Neural progenitor cell (in vitro differentiated cells): Measurements from ENCODE around the gene GRIK2. TPM values are rescaled to one million over a fixed set of nuclear protein-coding genes. Genes with fewer than 3 reads are reported as not detected.

Experiments
- DNase-seq: peaks from one replicate; pipeline ENCODE4 v3.0.0-alpha.2; 2016; ENCODE audit warnings: low spot score
- H2AFZ ChIP-seq: fragments of 200-600 bp; sonication (generic); replicated peaks from 2 replicates; pipeline ENCODE4 v1.6.1; 2016; ENCODE audit warnings: antibody characterized with exemption
- H3F3A ChIP-seq: fragments of 200-600 bp; sonication (generic); 2 replicates; pipeline ENCODE4 v1.6.1; 2016; ENCODE audit warnings: antibody characterized with exemption, low read depth
- H3K27ac ChIP-seq: fragments of 200-600 bp; sonication (generic); 2 replicates; pipeline ENCODE4 v1.5.1; 2016; ENCODE audit warnings: mild to moderate bottlenecking
- H3K27me3 ChIP-seq: fragments of 200-600 bp; sonication (generic); 2 replicates; pipeline ENCODE4 v1.6.1; 2016; ENCODE audit warnings: mild to moderate bottlenecking, moderate library complexity
- H3K36me3 ChIP-seq: fragments of 200-600 bp; sonication (generic); 2 replicates; pipeline ENCODE4 v1.5.1; 2016
- H3K4me1 ChIP-seq: fragments of 200-600 bp; sonication (generic); 2 replicates; pipeline ENCODE4 v1.6.1; 2016; ENCODE audit warnings: mixed run types
- H3K4me2 ChIP-seq: fragments of 200-600 bp; sonication (generic); 2 replicates; pipeline ENCODE4 v1.6.1; 2016
- H3K4me3 ChIP-seq: fragments of 200-600 bp; sonication (generic); 2 replicates; pipeline ENCODE4 v1.5.1; 2016
- H3K79me2 ChIP-seq: fragments of 200-600 bp; sonication (generic); 2 replicates; pipeline ENCODE4 v1.6.1; 2016; ENCODE audit warnings: low read depth
- H3K9ac ChIP-seq: fragments of 200-600 bp; sonication (generic); 2 replicates; pipeline ENCODE4 v1.6.1; 2016
- H3K9me3 ChIP-seq: fragments of 200-600 bp; sonication (generic); 2 replicates; pipeline ENCODE4 v1.5.1; 2016; ENCODE audit warnings: low read depth
- H4K20me1 ChIP-seq: fragments of 200-600 bp; sonication (generic); 2 replicates; pipeline ENCODE4 v1.6.1; 2016; ENCODE audit warnings: low read depth
- H3K27ac Mint-ChIP-seq: 3 replicates; pipeline ENCODE4 v1.8.0; 2021; ENCODE audit warnings: mixed read lengths
- H3K27me3 Mint-ChIP-seq: 2 replicates; pipeline ENCODE4 v1.8.0; 2022; ENCODE audit warnings: low read depth, mild to moderate bottlenecking, inconsistent platforms, moderate library complexity, mixed read lengths; ENCODE audit not compliant: insufficient read depth
- H3K36me3 Mint-ChIP-seq: 3 replicates; pipeline ENCODE4 v1.8.0; 2021; ENCODE audit warnings: mixed read lengths
- H3K4me1 Mint-ChIP-seq: 3 replicates; pipeline ENCODE4 v1.8.0; 2021; ENCODE audit warnings: mixed read lengths
- H3K4me3 Mint-ChIP-seq: 3 replicates; pipeline ENCODE4 v1.8.0; 2021; ENCODE audit warnings: mild to moderate bottlenecking, moderate library complexity, mixed read lengths
- H3K9me3 Mint-ChIP-seq: 3 replicates; pipeline ENCODE4 v1.8.0; 2020; ENCODE audit warnings: mixed read lengths
- EZH2 ChIP-seq: fragments of 200-600 bp; sonication (generic); IDR thresholded peaks from 2 replicates; pipeline ENCODE4 v1.6.1; 2017; ENCODE audit warnings: antibody characterized with exemption, mild to moderate bottlenecking, moderate library complexity
- EZH2phosphoT487 ChIP-seq: fragments of 200-600 bp; sonication (generic); IDR thresholded peaks from 2 replicates; pipeline ENCODE4 v1.6.1; 2017; ENCODE audit warnings: antibody characterized with exemption
- total RNA-seq: library from RNA; depleted of rRNA; stranded (reverse); fragments of >200 nt; gene quantifications from 2 replicates; pipeline ENCODE4 v1.2.3, GENCODE V29; 2015; ENCODE audit warnings: low replicate concordance
- TF ChIP-seq, protein P1 (sequence below): fragments of 200-600 bp; sonication (generic); IDR thresholded peaks from 2 replicates; pipeline ENCODE4 v1.5.1; 2017; ENCODE audit warnings: antibody characterized with exemption, mild to moderate bottlenecking

The GRIK2 gene
- total RNA-seq, 1 donor from 2014 or later, result 0.88 TPM

DNA sequence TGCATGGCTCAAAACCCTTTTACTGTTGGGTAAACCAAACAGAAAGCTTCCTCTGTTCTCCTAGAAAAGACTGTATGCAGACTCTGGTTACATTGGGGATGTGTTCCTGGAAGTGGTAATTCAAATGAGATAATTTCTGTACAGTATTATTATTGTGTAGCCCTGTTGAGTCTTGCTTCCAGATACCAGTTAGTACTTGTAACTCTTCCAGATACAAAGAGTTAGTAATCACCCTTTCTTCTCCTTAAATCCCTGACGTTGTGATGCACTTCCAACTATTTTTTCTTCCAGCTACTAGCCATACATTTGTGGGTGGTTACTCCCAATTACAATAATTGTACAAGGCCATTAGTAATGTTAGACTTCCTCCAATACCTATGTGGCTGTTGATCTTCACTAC, 42.3 kb upstream of the GRIK2 start:
- H2AFZ ChIP-seq, result no peak overlapping the region
- no peaks in the 10 kb centered on the region for H3K9me3 ChIP-seq
- no peaks in the 10 kb centered on the region for H3K4me1 ChIP-seq
- TF ChIP-seq EZH2 (no peak), EZH2phosphoT487 (no peak)
- H3K79me2 ChIP-seq, result no peaks in the 10 kb centered on the region
- H3K4me1 Mint-ChIP-seq, result no peaks in the 10 kb centered on the region
- H3K9ac ChIP-seq, result no peak overlapping the region
- no peak overlapping the region for H3K27ac ChIP-seq
- no peaks in the 10 kb centered on the region for H3F3A ChIP-seq
- H3K27ac Mint-ChIP-seq, result no peak overlapping the region
- peaks cover 3% of the 10 kb centered on the region for H3K27me3 Mint-ChIP-seq
- H3K4me3 ChIP-seq, result no peak overlapping the region
- no peaks in the 10 kb centered on the region for H3K9me3 Mint-ChIP-seq
- no peaks in the 10 kb centered on the region for H3K36me3 Mint-ChIP-seq
- H3K36me3 ChIP-seq, result no peaks in the 10 kb centered on the region
- no peak overlapping the region for H3K4me3 Mint-ChIP-seq
- H3K27me3 ChIP-seq, result no peaks in the 10 kb centered on the region
- H3K4me2 ChIP-seq, result no peak overlapping the region
- DNase-seq, result no peak
- H4K20me1 ChIP-seq, result no peaks in the 10 kb centered on the region

DNA sequence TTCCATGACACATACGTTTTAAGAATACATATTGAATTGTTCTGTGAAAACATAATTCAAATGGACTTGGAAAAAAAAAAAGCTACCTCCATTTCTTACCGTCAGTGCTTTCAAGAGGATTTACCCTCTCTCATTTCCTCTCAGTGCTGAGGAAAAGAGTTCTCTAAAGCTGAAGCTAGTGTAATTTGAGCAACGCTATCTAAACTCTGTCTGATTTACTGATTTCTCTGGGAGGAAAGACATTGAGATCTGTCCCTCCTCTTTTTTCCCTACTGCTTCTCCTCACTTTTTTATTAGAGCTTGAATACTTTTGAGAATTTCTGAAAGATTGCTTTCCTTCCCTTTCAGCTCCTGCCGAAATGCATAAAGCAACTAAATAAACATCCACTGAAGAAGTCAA, 41.2 kb upstream of the GRIK2 start:
- H3K27ac Mint-ChIP-seq, result no peak overlapping the region
- H2AFZ ChIP-seq, result peak overlapping the region; percentile 32

DNA sequence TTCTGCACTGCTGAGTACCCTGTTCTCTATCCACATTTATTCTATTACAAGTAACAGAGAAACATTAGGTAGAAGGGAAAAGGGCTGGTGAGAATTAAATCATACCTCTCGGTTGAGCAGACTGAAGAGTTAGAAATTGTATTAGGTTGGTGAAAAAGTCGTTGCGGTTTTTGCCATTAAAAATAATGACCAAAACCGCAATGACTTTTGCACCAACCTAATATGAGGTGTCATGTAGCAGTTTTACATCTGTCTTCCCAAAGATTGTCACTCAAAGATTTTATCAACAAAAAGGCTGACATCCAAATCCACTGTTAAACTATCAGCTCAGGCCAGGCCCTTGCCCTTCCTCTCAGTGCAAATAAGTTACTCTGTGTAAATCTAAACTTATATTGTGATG, 28.3 kb upstream of the GRIK2 start:
- H3K27me3 Mint-ChIP-seq, result no peaks in the 10 kb centered on the region
- Histone ChIP-seq H3F3A (no peaks in the 10 kb centered on the region), H3K4me2 (no peak overlapping the region)

More for the DNA sequence above, 41.2 kb upstream of the GRIK2 start:
- Mint-ChIP-seq H3K36me3 (no peaks in the 10 kb centered on the region), H3K27me3 (peaks cover 3% of the 10 kb centered on the region), H3K9me3 (no peaks in the 10 kb centered on the region), H3K4me1 (no peaks in the 10 kb centered on the region), H3K4me3 (no peak overlapping the region)
- H3K9me3 ChIP-seq, result no peaks in the 10 kb centered on the region
- no peaks in the 10 kb centered on the region for H3K27me3 ChIP-seq
- no peaks in the 10 kb centered on the region for H3K79me2 ChIP-seq
- no peaks in the 10 kb centered on the region for H3K36me3 ChIP-seq
- TF ChIP-seq EZH2phosphoT487 (no peak), EZH2 (no peak)
- TF ChIP-seq, protein P1, sequence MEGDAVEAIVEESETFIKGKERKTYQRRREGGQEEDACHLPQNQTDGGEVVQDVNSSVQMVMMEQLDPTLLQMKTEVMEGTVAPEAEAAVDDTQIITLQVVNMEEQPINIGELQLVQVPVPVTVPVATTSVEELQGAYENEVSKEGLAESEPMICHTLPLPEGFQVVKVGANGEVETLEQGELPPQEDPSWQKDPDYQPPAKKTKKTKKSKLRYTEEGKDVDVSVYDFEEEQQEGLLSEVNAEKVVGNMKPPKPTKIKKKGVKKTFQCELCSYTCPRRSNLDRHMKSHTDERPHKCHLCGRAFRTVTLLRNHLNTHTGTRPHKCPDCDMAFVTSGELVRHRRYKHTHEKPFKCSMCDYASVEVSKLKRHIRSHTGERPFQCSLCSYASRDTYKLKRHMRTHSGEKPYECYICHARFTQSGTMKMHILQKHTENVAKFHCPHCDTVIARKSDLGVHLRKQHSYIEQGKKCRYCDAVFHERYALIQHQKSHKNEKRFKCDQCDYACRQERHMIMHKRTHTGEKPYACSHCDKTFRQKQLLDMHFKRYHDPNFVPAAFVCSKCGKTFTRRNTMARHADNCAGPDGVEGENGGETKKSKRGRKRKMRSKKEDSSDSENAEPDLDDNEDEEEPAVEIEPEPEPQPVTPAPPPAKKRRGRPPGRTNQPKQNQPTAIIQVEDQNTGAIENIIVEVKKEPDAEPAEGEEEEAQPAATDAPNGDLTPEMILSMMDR, result no peak
- H4K20me1 ChIP-seq, result no peaks in the 10 kb centered on the region
- no peaks in the 10 kb centered on the region for H3K4me1 ChIP-seq
- no peak overlapping the region for H3K9ac ChIP-seq
- H3K4me2 ChIP-seq, result no peak overlapping the region
- H3K27ac ChIP-seq, result no peak overlapping the region
- H3K4me3 ChIP-seq, result no peak overlapping the region
- DNase-seq, result no peak
- H3F3A ChIP-seq, result no peaks in the 10 kb centered on the region

DNA sequence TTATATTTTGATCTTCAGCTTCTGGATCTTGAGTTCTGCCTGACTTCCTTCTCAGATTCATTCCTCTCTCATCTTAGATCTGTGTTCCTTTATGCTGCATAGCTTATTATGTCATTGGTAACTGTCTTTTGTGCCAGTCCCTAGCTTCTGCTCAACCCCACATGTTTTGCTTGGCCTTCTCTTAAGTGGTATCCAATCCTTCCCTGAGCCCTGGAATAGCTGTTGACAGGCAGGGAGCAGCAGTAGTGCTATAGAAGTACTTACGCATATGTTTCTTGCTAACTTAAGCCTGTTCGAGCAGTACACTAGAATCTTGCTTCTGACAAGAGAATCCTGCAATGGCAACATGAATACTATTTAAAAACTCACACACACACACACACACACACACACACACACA, 13.6 kb upstream of the GRIK2 start:
- Mint-ChIP-seq H3K27me3 (no peaks in the 10 kb centered on the region), H3K9me3 (no peaks in the 10 kb centered on the region), H3K36me3 (no peaks in the 10 kb centered on the region), H3K27ac (no peak overlapping the region), H3K4me1 (no peaks in the 10 kb centered on the region), H3K4me3 (no peak overlapping the region)
- Histone ChIP-seq H3K27ac (no peak overlapping the region), H4K20me1 (no peaks in the 10 kb centered on the region), H3K79me2 (no peaks in the 10 kb centered on the region), H3F3A (no peaks in the 10 kb centered on the region), H3K4me2 (no peak overlapping the region), H3K36me3 (no peaks in the 10 kb centered on the region), H2AFZ (no peak overlapping the region), H3K27me3 (no peaks in the 10 kb centered on the region), H3K9me3 (no peaks in the 10 kb centered on the region), H3K9ac (no peak overlapping the region), H3K4me1 (no peaks in the 10 kb centered on the region), H3K4me3 (no peak overlapping the region)
- no peak for DNase-seq
- TF ChIP-seq EZH2, result no peak
- TF ChIP-seq, protein P1, result no peak
- no peak for TF ChIP-seq EZH2phosphoT487

More for the DNA sequence above, 28.3 kb upstream of the GRIK2 start:
- no peak overlapping the region for H3K9ac ChIP-seq
- no peaks in the 10 kb centered on the region for H3K4me1 Mint-ChIP-seq
- H3K4me3 ChIP-seq, result no peak overlapping the region
- no peaks in the 10 kb centered on the region for H3K36me3 Mint-ChIP-seq
- TF ChIP-seq EZH2phosphoT487 (no peak), EZH2 (no peak)
- TF ChIP-seq, protein P1, result no peak
- no peak overlapping the region for H3K27ac Mint-ChIP-seq
- H3K4me1 ChIP-seq, result no peaks in the 10 kb centered on the region
- no peaks in the 10 kb centered on the region for H4K20me1 ChIP-seq
- no peaks in the 10 kb centered on the region for H3K9me3 Mint-ChIP-seq
- no peak for DNase-seq
- H3K9me3 ChIP-seq, result no peaks in the 10 kb centered on the region
- no peaks in the 10 kb centered on the region for H3K36me3 ChIP-seq
- peak overlapping the region; percentile 23 for H2AFZ ChIP-seq
- H3K4me3 Mint-ChIP-seq, result no peak overlapping the region
- H3K27me3 ChIP-seq, result no peaks in the 10 kb centered on the region
- H3K79me2 ChIP-seq, result no peaks in the 10 kb centered on the region
- H3K27ac ChIP-seq, result no peak overlapping the region
